GM19467 (cell line): ENCODE data around the gene CENPP.

Source experiments
- ATAC-seq: cut with Tn5 transposase; IDR thresholded peaks from one replicate; pipeline ENCODE4 v1.9.1; 2021; ENCODE audit warnings: mild to moderate bottlenecking, moderate library complexity; ENCODE audit not compliant: unreplicated experiment

The CENPP gene

DNA sequence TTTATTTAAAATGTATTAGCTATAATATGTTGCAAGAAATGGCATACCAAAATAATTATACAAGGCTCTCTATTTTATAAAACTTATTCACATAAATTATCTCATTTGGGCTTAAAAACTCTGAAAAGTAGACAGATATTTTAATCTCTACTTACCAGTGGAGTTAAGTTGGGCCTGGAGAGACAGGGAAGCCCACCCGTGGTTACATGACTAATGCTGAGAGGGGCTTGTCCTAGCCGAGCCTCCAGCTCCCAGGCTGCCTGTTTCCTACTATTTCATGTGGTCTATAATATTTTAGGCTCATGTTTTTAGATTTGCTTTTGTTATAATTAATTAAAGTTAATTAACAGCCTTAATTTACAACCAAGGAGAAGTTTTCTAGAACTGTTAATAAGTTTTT is 177.4 kb downstream of the CENPP start:
- ATAC-seq = no peak

DNA sequence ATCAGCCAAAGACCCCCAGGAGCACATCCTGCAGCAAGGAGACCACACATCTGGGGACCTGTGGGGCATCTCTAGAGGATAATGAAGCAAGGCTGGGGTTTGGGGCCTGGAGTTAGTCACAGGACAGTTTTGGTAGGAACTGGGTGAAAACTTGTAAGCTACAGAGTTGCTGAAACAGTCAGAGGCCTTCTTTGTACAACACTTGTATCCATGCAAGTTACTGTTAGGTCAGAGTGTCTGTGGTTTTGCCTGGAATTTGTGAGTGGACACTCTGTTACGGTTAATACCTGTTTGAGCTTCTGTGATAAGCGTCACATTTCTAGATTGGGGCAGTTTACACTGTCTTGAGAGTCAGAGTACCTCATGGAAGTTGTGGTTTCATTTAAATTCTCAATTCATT is 179.1 kb downstream of the CENPP start:
- ATAC-seq = no peak

DNA sequence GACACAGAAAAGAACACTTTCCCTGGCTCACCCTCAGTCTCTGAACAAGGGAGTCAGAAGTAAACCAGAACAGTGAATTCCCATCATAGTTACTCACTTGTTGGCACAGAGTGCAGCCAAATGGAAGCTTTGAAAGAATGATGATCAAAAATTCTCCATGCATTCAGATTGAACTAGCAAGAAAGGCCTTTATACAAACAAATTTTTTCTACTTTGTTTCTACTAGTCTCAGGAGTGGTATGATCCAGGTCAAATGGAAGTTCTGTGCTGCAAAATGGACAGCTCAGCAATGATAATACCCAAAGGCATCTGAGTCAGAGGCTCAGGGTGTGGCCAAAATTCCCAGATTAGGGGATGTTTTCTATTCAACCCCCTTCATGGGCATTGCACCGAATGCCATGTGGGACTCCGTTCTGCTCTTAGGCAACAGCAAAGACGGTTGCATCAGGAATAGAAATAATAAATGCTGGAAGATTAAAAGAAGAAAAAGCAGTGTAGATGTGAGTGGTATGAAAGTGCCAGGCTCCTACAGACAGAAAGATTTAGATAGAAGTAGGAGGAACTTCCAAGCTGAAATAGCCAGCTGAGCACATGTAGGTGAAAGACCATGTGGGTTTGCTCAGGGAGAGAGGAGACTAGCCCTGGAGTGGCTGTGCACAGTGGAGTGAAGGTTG is 180.6 kb downstream of the CENPP start:
- no peak for ATAC-seq

DNA sequence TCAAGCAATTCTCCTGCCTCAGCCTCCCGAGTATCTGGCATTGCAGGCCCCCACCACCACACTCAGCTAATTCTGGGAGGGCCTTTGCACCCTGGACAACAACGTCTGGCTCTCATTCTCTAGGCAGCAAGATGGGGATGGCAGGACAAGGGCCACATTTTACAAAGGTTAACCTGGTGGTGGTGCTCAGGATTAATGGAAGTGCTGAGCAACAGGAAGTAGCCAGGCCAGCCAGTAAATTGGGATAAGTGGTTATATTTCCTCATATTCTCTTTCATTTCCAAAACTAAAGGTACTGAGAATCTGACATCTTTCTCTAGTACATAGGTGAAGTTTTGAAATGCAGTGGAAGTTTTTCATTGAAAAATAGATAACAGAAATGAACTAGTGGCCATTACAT is 181.3 kb downstream of the CENPP start:
- ATAC-seq = no peak

DNA sequence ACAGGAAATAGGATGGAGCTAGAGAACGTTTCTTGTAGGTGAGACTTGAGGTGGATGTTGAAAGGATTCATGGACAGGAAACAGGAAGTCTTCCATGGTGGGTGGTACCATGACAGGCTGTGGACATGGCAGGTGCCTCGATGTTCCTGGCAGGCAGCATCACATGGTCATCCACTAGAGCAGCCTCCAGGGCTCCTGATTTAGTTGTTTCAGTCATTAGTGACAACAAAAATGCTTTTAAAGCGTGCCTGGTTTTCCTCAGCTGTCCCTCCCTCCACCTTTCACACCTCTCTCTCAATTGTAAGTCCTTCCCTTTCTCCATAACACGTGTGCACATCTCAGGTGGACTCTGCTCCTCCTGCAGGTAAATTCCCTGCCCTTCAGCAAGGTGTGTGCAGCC is 181.7 kb downstream of the CENPP start:
- ATAC-seq = no peak

DNA sequence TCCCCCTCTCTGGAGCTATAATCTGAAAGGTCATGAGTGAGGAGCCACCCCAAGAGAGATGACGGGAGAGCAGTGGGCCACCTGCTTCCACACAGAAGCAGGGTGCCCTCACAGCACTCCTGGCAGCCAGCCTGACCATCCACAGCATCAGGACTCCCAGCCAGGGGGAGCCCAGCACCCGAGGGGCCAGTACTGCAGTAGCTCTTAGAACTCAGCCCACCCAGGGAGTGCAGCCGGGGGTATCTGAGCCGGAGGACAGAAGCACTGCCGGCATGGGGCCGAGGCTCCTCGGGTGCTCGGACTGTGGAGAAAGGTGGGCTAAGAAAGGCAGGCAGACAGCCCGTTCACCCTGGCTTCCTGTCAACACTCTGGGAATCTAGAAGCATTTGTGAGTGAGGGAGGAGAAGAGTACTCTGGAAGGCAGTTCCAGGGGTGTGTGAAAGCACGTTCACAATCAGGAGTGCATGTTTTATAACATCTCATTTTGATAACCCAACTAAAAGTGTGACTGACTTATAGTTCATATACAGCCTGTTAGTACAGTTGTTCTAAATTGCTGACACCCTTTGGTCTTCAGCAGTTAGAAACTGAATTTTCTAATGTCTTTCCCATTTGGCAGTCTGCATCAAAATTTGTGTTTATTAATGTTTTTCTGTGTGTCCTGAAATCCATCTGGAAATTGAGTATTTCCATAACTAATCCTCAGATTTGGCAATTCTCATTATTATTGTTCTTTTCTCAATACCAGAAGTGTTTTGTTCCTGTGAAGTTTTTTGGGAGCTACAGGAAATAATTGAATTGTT is 182.5 kb downstream of the CENPP start:
- ATAC-seq = no peak

DNA sequence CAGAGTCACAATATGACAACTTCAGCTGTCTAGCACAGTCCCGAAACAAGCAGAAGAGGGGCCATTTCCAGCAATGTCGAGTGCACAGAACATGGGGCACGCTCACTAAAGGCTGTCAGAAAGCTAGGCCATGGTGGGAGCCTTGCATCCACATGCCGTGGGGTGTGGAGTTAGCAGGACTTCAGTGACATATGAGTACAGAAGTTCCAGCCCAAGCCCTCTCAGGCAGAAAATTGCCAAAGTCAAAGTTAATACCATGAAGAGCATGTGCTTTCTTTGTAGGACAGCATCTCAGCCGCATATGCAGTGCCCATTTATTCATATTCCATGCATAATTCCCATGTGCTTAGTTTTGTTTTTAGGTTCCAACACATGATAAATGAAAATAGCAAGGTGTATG is 183.3 kb downstream of the CENPP start:
- ATAC-seq = no peak

DNA sequence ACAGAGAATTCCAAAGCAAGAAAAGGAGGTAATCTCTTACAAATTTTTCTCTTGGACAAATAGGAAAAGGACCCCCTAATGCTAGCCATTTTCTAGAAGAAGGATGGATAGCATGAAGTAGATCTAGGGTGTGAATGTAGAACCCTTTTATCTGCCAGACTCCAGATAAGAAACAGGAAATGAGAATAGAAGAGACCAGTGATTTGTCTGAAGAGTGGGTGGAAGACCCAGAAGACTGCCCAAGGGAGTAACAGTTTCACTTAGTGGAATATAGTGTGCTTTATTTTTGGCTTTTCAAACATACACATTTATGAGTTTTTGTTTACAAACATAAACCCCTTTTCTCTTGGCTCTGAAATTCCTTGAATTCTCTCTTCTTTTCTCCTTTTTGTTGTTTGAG is 185.0 kb downstream of the CENPP start:
- ATAC-seq = no peak

DNA sequence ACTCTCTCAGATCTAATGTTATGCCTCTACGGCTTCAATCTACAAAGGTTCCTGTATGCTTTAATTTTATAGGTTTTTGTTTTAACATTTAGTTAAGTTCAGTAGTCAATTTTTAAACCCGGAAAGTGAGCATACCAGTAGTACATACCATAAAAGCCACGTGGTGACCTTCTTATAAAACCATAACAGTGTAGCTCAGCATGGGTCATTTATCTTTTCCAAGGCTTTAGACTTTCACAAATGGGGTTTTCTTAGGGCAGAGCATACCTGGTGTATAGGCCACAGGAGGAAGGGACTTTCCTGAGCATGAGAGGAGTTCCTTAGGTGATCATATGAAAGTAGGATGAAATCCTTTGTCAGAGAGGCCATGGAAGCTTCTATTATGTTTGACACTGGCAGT is 186.9 kb downstream of the CENPP start:
- ATAC-seq = no peak

DNA sequence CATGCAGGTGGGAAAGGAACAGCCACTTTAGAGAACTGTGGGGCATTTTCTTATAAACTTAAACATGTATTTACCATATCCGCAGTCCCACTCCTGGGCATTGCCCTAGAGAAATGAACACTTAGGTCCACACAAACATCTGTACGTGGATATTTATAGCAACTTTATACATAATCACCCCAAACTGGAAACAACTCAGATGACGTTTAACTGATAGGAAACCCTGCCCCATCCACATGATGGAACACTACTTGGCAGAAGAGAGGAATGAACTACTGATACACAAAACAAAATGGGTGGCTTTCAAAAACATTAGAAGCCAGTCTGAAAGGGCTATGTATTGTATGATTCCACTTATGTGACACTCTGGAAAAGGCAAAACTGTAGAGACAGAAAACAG is 187.6 kb downstream of the CENPP start:
- no peak for ATAC-seq

DNA sequence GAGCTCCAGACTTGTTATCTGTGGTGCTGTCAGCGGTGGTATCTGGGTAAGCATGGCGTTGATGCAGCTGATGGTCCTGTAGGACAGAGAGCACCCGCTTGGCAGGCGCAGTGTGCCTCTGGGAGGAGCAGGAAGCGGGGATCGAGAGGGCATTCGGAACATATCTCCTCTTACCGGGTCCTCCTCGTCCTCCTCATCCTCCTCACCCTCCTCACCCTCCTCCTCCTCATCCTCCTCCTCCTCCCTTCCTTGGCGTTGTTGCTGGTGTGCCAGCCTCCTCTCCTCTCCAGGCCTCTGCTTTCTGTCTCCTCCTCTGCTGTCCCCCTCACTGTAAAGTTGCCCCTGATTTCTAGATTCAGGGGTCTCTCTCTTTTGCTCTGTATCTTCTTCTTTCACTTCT is 188.9 kb downstream of the CENPP start:
- no peak for ATAC-seq

DNA sequence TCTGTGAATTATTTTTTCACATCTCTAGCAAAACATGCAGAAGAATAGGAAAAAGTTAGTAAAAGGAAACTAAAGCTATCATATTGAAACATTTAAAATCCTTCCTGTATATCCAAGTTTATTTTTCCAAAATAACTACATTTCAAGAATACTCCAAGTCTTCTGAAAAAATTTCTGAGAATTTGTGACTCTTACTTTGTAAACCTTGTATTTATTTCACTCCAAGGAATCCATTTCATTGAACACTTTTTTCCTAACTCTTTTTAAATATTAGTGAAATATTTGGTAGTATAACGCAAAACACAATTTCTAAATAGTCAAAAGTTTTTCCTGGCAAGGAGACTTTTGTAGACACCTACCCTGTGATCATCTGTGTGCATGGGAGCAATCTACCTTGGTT is 190.8 kb downstream of the CENPP start:
- ATAC-seq = no peak

DNA sequence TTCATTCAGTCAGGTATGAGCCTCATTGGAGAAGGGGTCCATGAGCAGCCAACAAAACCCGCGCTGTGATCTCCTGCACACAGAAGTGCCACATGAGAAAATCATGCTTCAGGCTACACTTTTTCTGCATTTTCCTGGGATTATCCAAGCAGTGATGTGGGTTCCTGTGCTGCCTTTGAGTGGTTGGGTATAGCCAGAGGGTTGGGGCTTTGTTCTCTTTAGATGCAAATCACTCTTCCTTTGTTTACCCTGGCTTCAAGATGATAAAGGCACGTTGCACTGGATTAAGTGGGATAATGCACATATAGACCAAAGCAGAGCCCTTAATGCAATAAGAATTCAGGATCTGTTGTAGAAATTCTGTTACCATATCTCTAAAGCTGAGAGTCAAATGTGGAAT is 191.3 kb downstream of the CENPP start:
- no peak for ATAC-seq

DNA sequence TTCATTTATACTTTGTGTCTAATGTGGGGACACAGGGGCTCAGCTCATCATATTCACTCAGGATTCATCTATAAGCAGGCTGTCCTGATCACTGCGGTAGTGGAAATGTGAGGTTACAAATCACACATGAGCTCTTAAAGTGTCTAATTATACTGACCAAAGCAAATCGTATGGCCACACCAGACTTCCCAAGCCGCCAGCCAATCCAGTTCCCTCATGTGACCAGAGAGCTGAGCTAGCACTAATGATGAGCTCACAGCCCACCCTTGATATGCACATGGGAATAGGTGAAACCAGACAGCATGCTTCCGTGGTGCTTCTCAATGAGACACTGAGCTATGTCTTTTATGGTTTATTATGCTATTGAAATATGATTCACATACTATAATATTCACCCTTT is 192.4 kb downstream of the CENPP start:
- ATAC-seq = no peak

DNA sequence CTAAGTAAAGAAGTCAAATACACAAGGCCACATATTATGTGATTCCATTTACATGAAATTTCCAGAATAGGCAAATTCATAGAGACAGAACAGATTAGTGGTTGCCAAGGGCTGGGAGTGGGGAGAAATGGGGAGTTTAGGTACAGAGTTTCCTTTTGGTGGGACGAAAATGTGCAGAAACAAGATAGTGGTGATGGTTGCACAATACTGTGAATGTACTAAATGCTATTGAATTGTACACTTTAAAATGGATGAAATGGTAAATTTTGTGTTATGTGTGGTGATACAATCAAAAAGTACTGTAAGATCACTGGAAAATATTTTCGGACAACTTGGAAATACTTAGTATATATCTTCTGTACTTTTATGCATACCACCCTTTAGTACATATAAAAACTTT is 195.1 kb downstream of the CENPP start:
- ATAC-seq = no peak

DNA sequence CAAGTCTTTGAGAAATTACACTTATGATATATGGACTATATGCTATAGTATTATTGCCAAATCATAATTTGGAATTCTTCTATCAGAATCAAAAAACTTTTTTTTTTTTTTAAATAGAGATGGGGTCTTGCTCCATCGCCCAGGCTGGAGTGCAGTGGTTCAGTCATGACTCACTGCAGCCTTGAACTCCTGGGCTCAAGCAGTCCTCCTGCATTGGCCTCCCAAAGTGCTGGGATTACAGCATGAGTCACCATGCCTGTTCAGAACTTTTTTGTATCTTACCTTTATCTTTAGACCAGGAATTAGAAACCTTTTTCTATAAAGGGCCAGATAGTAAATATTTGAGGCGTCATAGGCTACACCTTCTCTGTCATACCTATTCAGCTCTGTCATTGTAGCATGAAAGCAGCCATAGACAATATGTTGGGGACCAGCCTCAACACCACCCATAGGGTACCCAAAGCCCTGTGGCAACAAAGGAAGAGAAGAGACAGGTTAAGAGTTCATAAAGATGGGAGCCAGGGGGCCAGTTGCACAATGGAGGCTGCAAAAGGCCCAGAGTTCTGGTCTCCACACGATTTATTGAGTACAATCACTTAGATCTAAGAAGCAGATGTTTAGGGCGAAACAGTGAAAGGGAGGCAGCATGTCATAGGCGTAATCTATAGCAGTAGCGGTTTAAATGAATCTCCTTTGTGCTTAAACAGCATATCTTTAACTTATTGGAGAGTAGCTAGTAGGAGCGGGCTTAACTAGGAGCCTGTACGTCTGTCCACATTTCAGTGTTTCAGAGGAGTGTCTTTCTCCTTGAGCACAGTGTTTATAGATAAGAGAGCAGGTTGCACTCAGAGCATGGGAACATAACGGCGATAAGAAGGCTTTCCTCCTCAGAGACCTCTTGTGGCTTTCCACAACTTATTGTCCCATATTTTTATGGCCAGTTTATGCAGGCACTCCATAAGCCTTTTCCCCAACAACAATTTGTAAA is 197.5 kb downstream of the CENPP start:
- ATAC-seq = no peak

DNA sequence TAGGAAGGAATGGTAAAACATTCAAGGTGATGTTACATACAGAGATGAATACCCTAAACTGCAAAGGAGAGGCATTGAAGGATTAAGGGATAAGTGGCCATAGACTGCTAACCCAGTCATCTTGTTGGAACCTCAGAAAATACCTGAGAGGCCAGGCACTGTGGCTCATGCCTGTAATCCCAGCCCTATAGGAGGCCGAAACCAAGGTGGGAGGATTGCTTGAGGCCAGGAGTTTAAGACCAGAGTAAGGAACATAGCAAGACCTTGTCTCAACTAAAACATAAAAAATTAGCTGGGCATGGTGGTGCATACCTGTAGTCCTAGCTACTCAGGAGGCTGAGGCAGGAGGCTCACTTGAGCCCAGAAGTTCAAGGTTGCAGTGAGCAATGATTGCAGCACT is 199.1 kb downstream of the CENPP start:
- no peak for ATAC-seq

DNA sequence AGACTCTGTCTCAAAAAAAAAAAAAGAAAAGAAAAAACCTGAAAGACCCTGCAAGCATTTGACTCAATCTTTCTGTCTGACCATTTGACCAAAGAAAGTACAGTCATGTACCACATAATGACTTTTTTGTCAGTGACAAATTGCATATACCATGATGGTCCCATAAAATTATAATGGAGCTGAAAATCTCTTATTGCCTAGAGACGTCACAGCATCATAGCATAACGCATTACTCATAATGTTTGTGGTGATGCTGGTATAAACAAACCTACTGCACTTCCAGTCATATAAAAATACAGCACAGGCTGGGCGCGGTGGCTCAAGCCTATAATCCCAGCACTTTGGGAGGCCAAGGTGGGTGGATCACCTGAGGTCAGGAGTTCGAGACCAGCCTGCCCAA is 199.6 kb downstream of the CENPP start:
- ATAC-seq = no peak

DNA sequence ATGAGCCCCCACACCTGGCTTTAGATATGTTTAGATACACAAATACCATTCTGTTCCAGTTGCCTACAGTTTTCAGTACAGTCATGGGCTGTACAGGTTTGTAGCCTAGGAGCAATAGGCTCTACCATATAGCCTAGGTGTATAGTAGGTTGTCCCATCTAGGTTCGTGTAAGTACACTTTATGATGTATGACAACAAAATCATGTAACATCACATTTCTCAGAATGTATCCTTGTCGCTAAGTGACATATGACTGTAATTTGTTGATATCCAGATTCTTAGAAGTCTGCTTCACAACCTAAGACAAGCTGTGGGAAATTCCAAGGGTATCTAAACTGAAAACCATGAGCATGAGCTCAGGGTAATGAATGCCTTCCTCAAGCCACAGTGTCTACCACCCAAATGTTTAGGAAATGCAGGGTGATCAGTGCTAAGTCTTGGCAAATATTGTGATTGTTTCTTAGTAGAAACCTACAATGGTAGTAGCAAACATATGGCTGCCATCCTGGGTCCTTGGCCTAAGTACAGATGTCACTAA is 201.6 kb downstream of the CENPP start:
- ATAC-seq = no peak

DNA sequence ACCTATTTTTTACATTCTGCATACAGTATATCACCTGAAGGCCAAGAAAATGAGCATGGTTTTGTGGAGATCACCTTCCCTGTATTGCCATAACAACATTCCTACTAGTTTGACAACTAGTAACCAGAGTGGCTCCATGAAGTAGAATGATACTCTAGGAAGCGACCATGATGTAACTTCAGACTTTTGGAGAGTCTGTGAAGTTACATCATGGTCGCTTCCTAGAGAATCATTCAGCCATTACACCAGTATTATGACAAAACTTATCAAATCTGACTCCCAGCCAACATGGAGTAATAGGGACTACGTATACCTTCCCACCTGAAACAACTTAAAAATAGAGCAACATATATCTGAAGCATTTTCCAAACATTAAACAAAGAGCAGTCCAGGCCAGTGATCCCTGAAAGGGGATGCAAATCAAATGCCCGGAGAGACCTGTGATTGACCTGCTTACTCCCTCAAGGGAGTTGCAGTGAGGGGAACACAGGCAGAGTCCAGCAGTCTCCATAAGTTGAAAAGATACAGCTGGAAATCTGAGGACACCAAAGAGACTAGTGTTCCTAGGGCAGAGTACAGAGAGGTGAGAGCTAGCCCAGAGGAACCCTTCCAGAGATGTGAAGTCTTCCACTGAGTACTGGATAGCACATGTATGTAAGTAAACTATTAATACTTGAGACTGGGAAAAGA is 202.2 kb downstream of the CENPP start:
- ATAC-seq = no peak

DNA sequence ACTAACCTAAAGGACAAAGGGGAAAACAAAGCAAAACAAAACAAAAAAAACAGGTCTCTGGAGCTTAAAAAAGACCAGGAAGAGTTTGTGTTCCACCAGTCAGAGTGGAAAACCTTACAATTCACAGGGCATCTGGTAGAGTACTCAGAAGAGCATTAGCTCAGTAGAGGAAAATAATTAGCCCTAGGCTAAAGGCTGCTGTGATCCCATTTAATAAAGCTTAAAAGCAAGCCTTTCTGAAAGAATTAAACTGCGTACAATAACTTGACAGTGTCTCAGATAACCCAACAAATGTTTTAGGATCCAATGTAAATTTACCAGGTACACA is 202.7 kb downstream of the CENPP start:
- no peak for ATAC-seq
